Measurements from ENCODE around the gene TNXB. TPM values are rescaled to one million over a fixed set of nuclear protein-coding genes. Genes with fewer than 3 reads are reported as not detected.
"Not testable (repeated sequence)": the region's sequence is repeated elsewhere in the genome, so short reads cannot be mapped to it uniquely, and the experiment has no call there.

The TNXB gene
- total RNA-seq, 2 experiments from 2014 or later, result 2.9 to 4.8 TPM

GRCh38 chr6:32114796-32115195 is 5.7 kb upstream of the TNXB start:
- no peak overlapping the region for H3K4me3 Mint-ChIP-seq
- H3K27ac Mint-ChIP-seq, result no peak overlapping the region
- CTCF ChIA-PET, result interaction anchor here (0.6 to 1.0 kb wide), 2 partner anchors 40 to 81 kb away, joined by 3 read pairs; no protein-coding TSS in a partner anchor
- no peak for DNase-seq
- intact Hi-C loops (cut with micrococcal nuclease), result no loop called here
- peaks cover 12% of the 10 kb centered on the region for H3K4me1 Mint-ChIP-seq (ENCODE audit: low read depth)
- H3K36me3 Mint-ChIP-seq (ENCODE audit: low read depth), result peaks cover 19% of the 10 kb centered on the region
- H3K27me3 Mint-ChIP-seq (ENCODE audit: low read depth), result no peaks in the 10 kb centered on the region
- H3K9me3 Mint-ChIP-seq, result no peaks in the 10 kb centered on the region

GRCh38 chr6:32113386-32114352 is 4.5 kb upstream of the TNXB start:
- H3K36me3 Mint-ChIP-seq (ENCODE audit: low read depth), result peaks cover 15% of the 10 kb centered on the region
- H3K9me3 Mint-ChIP-seq, result no peaks in the 10 kb centered on the region
- H3K27ac Mint-ChIP-seq, result peak overlapping the region; percentile 54
- no peak for DNase-seq
- H3K27me3 Mint-ChIP-seq (ENCODE audit: low read depth), result no peaks in the 10 kb centered on the region
- H3K4me1 Mint-ChIP-seq (ENCODE audit: low read depth), result peaks cover 15% of the 10 kb centered on the region
- intact Hi-C loops (cut with micrococcal nuclease), result no loop called here
- no peak overlapping the region for H3K4me3 Mint-ChIP-seq
- CTCF ChIA-PET, result no interaction called here

GRCh38 chr6:32112431-32112980 is 3.4 kb upstream of the TNXB start:
- Mint-ChIP-seq H3K36me3 (ENCODE audit: low read depth) (peaks cover 9% of the 10 kb centered on the region), H3K4me3 (no peak overlapping the region), H3K9me3 (no peaks in the 10 kb centered on the region), H3K4me1 (ENCODE audit: low read depth) (peaks cover 27% of the 10 kb centered on the region), H3K27me3 (ENCODE audit: low read depth) (no peaks in the 10 kb centered on the region), H3K27ac (no peak overlapping the region)
- intact Hi-C loops (cut with micrococcal nuclease), result no loop called here
- DNase-seq, result no peak
- CTCF ChIA-PET, result no interaction called here

GRCh38 chr6:32111424-32112066 is 2.4 kb upstream of the TNXB start:
- intact Hi-C loops (cut with micrococcal nuclease), result no loop called here
- Mint-ChIP-seq H3K27me3 (ENCODE audit: low read depth) (no peaks in the 10 kb centered on the region), H3K27ac (peak overlapping the region; percentile 6), H3K36me3 (ENCODE audit: low read depth) (peaks cover 8% of the 10 kb centered on the region), H3K4me3 (no peak overlapping the region), H3K9me3 (no peaks in the 10 kb centered on the region), H3K4me1 (ENCODE audit: low read depth) (peaks cover 28% of the 10 kb centered on the region)
- CTCF ChIA-PET, result no interaction called here
- no peak for DNase-seq

GRCh38 chr6:32110632-32111031 is 1.5 kb upstream of the TNXB start:
- H3K9me3 Mint-ChIP-seq, result no peaks in the 10 kb centered on the region
- H3K36me3 Mint-ChIP-seq (ENCODE audit: low read depth), result peaks cover 4% of the 10 kb centered on the region
- peaks cover 28% of the 10 kb centered on the region for H3K4me1 Mint-ChIP-seq (ENCODE audit: low read depth)
- no peaks in the 10 kb centered on the region for H3K27me3 Mint-ChIP-seq (ENCODE audit: low read depth)
- intact Hi-C loops (cut with micrococcal nuclease), result no loop called here
- CTCF ChIA-PET, result no interaction called here
- no peak for DNase-seq
- no peak overlapping the region for H3K27ac Mint-ChIP-seq
- no peak overlapping the region for H3K4me3 Mint-ChIP-seq

- intact Hi-C loops (cut with micrococcal nuclease), result no loop called here
- no peaks in the 10 kb centered on the region for H3K27me3 Mint-ChIP-seq (ENCODE audit: low read depth)
- no peak for DNase-seq
- no peak overlapping the region for H3K27ac Mint-ChIP-seq
- CTCF ChIA-PET, result no interaction called here
- peaks cover 2% of the 10 kb centered on the region for H3K36me3 Mint-ChIP-seq (ENCODE audit: low read depth)
- no peaks in the 10 kb centered on the region for H3K9me3 Mint-ChIP-seq
- H3K4me3 Mint-ChIP-seq, result no peak overlapping the region
- peaks cover 26% of the 10 kb centered on the region for H3K4me1 Mint-ChIP-seq (ENCODE audit: low read depth)
These were observed 625 bp upstream of the TNXB start for GRCh38 chr6:32109765-32110160.

- intact Hi-C loops (cut with micrococcal nuclease), result no loop called here
- no peak for DNase-seq
- Mint-ChIP-seq H3K27me3 (ENCODE audit: low read depth) (no peaks in the 10 kb centered on the region), H3K27ac (no peak overlapping the region), H3K4me3 (no peak overlapping the region), H3K9me3 (no peaks in the 10 kb centered on the region), H3K4me1 (ENCODE audit: low read depth) (peaks cover 25% of the 10 kb centered on the region), H3K36me3 (ENCODE audit: low read depth) (no peaks in the 10 kb centered on the region)
- CTCF ChIA-PET, result no interaction called here
These were observed 418 bp downstream of the TNXB start for GRCh38 chr6:32108727-32109113.

GRCh38 chr6:32108094-32108627 is 977 bp downstream of the TNXB start:
- H3K36me3 Mint-ChIP-seq (ENCODE audit: low read depth), result no peaks in the 10 kb centered on the region
- no peak overlapping the region for H3K27ac Mint-ChIP-seq
- DNase-seq, result no peak
- peaks cover 25% of the 10 kb centered on the region for H3K4me1 Mint-ChIP-seq (ENCODE audit: low read depth)
- no peak overlapping the region for H3K4me3 Mint-ChIP-seq
- H3K27me3 Mint-ChIP-seq (ENCODE audit: low read depth), result no peaks in the 10 kb centered on the region
- CTCF ChIA-PET, result no interaction called here
- intact Hi-C loops (cut with micrococcal nuclease), result no loop called here
- no peaks in the 10 kb centered on the region for H3K9me3 Mint-ChIP-seq

GRCh38 chr6:32107406-32107805 is 1.7 kb downstream of the TNXB start:
- no peaks in the 10 kb centered on the region for H3K27me3 Mint-ChIP-seq (ENCODE audit: low read depth)
- intact Hi-C loops (cut with micrococcal nuclease), result no loop called here
- CTCF ChIA-PET, result interaction anchor here (1.1 kb wide), 1 partner anchor 11 kb away, joined by 3 read pairs; no protein-coding TSS in a partner anchor
- no peak overlapping the region for H3K4me3 Mint-ChIP-seq
- H3K27ac Mint-ChIP-seq, result no peak overlapping the region
- no peaks in the 10 kb centered on the region for H3K36me3 Mint-ChIP-seq (ENCODE audit: low read depth)
- no peak for DNase-seq
- H3K9me3 Mint-ChIP-seq, result no peaks in the 10 kb centered on the region
- peaks cover 25% of the 10 kb centered on the region for H3K4me1 Mint-ChIP-seq (ENCODE audit: low read depth)

- no peaks in the 10 kb centered on the region for H3K36me3 Mint-ChIP-seq (ENCODE audit: low read depth)
- H3K27me3 Mint-ChIP-seq (ENCODE audit: low read depth), result peaks cover 2% of the 10 kb centered on the region
- no peak overlapping the region for H3K4me3 Mint-ChIP-seq
- CTCF ChIA-PET, result no interaction called here
- DNase-seq, result no peak
- no peak overlapping the region for H3K27ac Mint-ChIP-seq
- intact Hi-C loops (cut with micrococcal nuclease), result no loop called here
- H3K9me3 Mint-ChIP-seq, result no peaks in the 10 kb centered on the region
- peaks cover 25% of the 10 kb centered on the region for H3K4me1 Mint-ChIP-seq (ENCODE audit: low read depth)
These were observed 3.7 kb downstream of the TNXB start for GRCh38 chr6:32105433-32105832.

GRCh38 chr6:32102255-32102654 is 6.9 kb downstream of the TNXB start:
- Mint-ChIP-seq H3K27ac (no peak overlapping the region), H3K36me3 (ENCODE audit: low read depth) (no peaks in the 10 kb centered on the region), H3K27me3 (ENCODE audit: low read depth) (peaks cover 10% of the 10 kb centered on the region), H3K9me3 (no peaks in the 10 kb centered on the region), H3K4me1 (ENCODE audit: low read depth) (no peaks in the 10 kb centered on the region), H3K4me3 (no peak overlapping the region)
- no peak for DNase-seq
- CTCF ChIA-PET, result interaction anchor here (0.6 to 2.5 kb wide), 2 partner anchors 16 to 37 kb away, joined by 3 to 11 read pairs; no protein-coding TSS in a partner anchor
- intact Hi-C loops (cut with micrococcal nuclease), result no loop called here

- H3K4me1 Mint-ChIP-seq (ENCODE audit: low read depth); intact Hi-C loops (cut with micrococcal nuclease); H3K36me3 Mint-ChIP-seq (ENCODE audit: low read depth); H3K27ac Mint-ChIP-seq; DNase-seq; H3K4me3 Mint-ChIP-seq; H3K9me3 Mint-ChIP-seq: not testable (repeated sequence)
- peaks cover 25% of the 10 kb centered on the region for H3K27me3 Mint-ChIP-seq (ENCODE audit: low read depth)
- CTCF ChIA-PET, result interaction anchor here (1.2 kb wide), 1 partner anchor 19 kb away, joined by 3 read pairs; no protein-coding TSS in a partner anchor
These were observed 8.9 kb downstream of the TNXB start for GRCh38 chr6:32100251-32100650.
